Natural killer cell (primary cell): ENCODE data around the gene PTDSS2. TPM values are rescaled to one million over a fixed set of nuclear protein-coding genes. Genes with fewer than 3 reads are reported as not detected.
A peak's percentile ranks its signal among the peaks of the same experiment; 100 is the strongest.

ENCODE experiments used
- ATAC-seq, 3 donors: fragments of 150-1000 bp in 2 of 3; fragments of 200-7000 bp in 1 of 3; cut with Tn5 transposase; 1 replicate in 1 of 3; 2 replicates in 2 of 3; pipeline ENCODE4 v1.10.0; 2021; ENCODE audit warnings: mild to moderate bottlenecking in 2 of 3, moderate library complexity in 2 of 3
- DNase-seq, 2 donors: peaks; one replicate each; pipeline versions ENCODE4 v3.0.0 to v3.0.0-alpha.2; 2013 to 2021; ENCODE audit warnings: mixed read lengths in 1 of 2
- H3K27ac ChIP-seq: one replicate; pipeline ENCODE4 v1.5.1; 2013; ENCODE audit warnings: mild to moderate bottlenecking, low read length
- H3K27me3 ChIP-seq: one replicate; pipeline ENCODE4 v1.6.1; 2013; ENCODE audit warnings: low read length; ENCODE audit not compliant: control insufficient read depth, insufficient read depth
- H3K36me3 ChIP-seq: one replicate; pipeline ENCODE4 v1.6.1; 2013; ENCODE audit warnings: low read length; ENCODE audit not compliant: control insufficient read depth, insufficient read depth
- H3K4me1 ChIP-seq: one replicate; pipeline ENCODE4 v1.6.1; 2013; ENCODE audit warnings: low read length; ENCODE audit not compliant: control insufficient read depth, insufficient read depth
- H3K4me3 ChIP-seq: one replicate; pipeline ENCODE4 v1.5.1; 2013; ENCODE audit warnings: low read length
- H3K9me3 ChIP-seq: one replicate; pipeline ENCODE4 v1.6.1; 2013; ENCODE audit warnings: low read length; ENCODE audit not compliant: control insufficient read depth, insufficient read depth
- H3K27ac Mint-ChIP-seq, 2 donors: one replicate each; pipeline ENCODE4 v1.8.0; 2022; ENCODE audit warnings: mild to moderate bottlenecking in 2 of 2, mixed read lengths in 2 of 2, moderate library complexity in 1 of 2
- H3K27me3 Mint-ChIP-seq, 2 donors: one replicate each; pipeline ENCODE4 v1.8.0; 2022; ENCODE audit warnings: low read depth in 2 of 2, mixed read lengths in 2 of 2
- H3K36me3 Mint-ChIP-seq: one replicate; pipeline ENCODE4 v1.8.0; 2022; ENCODE audit warnings: mixed read lengths
- H3K4me1 Mint-ChIP-seq, 2 donors: one replicate each; pipeline ENCODE4 v1.8.0; 2022; ENCODE audit warnings: mixed read lengths in 2 of 2
- H3K4me3 Mint-ChIP-seq: one replicate; pipeline ENCODE4 v1.8.0; 2022; ENCODE audit warnings: mild to moderate bottlenecking, moderate library complexity, mixed read lengths
- H3K9me3 Mint-ChIP-seq, 2 donors: one replicate each; pipeline ENCODE4 v1.8.0; 2022; ENCODE audit warnings: mixed read lengths in 2 of 2
- WGBS: methylation state at CpG from one replicate; pipeline ENCODE4 v1.1.7; 2013; ENCODE audit warnings: missing lambda C conversion rate; ENCODE audit not compliant: insufficient coverage; 5-methylcytosine and 5-hydroxymethylcytosine counted together
- intact Hi-C: fragments of 100-400 bp; cut with micrococcal nuclease; formaldehyde crosslinking; loops from one replicate; pipeline ENCODE4 v1.14.2; 2022
- total RNA-seq, 4 donors: library from RNA; stranded (reverse); fragments of 120-200 nt in 1 of 4; gene quantifications; one replicate each; pipeline versions ENCODE4 v1.2.3 to v1.2.4, GENCODE V29; 2013 to 2022
- TF ChIP-seq, protein P1 (sequence below): fragments of 200-600 bp; IDR thresholded peaks from one replicate; pipeline ENCODE4 v1.8.0; 2022; ENCODE audit warnings: antibody characterized with exemption

The PTDSS2 gene
- total RNA-seq, 3 donors from 2014 or later (not counting 1 experiment from before 2014, with no cell fraction given): 21.5 to 25.1 (median 23.4) TPM

- H3K4me1 ChIP-seq: peaks cover 35% of the 10 kb centered on the region
- peaks cover 29 to 40% of the 10 kb centered on the region in 2 donors for H3K4me1 Mint-ChIP-seq
- ATAC-seq: no peak
- no peaks in the 10 kb centered on the region for H3K27me3 ChIP-seq
- H3K9me3 ChIP-seq: no peaks in the 10 kb centered on the region
- H3K27ac Mint-ChIP-seq: no peak overlapping the region
- H3K27me3 Mint-ChIP-seq: no peaks in the 10 kb centered on the region
- TF ChIP-seq, protein P1, sequence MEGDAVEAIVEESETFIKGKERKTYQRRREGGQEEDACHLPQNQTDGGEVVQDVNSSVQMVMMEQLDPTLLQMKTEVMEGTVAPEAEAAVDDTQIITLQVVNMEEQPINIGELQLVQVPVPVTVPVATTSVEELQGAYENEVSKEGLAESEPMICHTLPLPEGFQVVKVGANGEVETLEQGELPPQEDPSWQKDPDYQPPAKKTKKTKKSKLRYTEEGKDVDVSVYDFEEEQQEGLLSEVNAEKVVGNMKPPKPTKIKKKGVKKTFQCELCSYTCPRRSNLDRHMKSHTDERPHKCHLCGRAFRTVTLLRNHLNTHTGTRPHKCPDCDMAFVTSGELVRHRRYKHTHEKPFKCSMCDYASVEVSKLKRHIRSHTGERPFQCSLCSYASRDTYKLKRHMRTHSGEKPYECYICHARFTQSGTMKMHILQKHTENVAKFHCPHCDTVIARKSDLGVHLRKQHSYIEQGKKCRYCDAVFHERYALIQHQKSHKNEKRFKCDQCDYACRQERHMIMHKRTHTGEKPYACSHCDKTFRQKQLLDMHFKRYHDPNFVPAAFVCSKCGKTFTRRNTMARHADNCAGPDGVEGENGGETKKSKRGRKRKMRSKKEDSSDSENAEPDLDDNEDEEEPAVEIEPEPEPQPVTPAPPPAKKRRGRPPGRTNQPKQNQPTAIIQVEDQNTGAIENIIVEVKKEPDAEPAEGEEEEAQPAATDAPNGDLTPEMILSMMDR: no peak
- no peak overlapping the region for H3K27ac ChIP-seq
- no peaks in the 10 kb centered on the region for H3K9me3 Mint-ChIP-seq
- H3K36me3 ChIP-seq: peaks cover 11% of the 10 kb centered on the region
- H3K4me3 ChIP-seq: no peak overlapping the region
- WGBS: 89% methylated on average over 14 of the region's 14 CpGs
- DNase-seq: no peak
- H3K36me3 Mint-ChIP-seq: no peaks in the 10 kb centered on the region
- no peak overlapping the region for H3K4me3 Mint-ChIP-seq
- intact Hi-C loops: no loop called here
Observed at GRCh38 chr11:454801-455565, 4.9 kb downstream of the PTDSS2 start.

DNA sequence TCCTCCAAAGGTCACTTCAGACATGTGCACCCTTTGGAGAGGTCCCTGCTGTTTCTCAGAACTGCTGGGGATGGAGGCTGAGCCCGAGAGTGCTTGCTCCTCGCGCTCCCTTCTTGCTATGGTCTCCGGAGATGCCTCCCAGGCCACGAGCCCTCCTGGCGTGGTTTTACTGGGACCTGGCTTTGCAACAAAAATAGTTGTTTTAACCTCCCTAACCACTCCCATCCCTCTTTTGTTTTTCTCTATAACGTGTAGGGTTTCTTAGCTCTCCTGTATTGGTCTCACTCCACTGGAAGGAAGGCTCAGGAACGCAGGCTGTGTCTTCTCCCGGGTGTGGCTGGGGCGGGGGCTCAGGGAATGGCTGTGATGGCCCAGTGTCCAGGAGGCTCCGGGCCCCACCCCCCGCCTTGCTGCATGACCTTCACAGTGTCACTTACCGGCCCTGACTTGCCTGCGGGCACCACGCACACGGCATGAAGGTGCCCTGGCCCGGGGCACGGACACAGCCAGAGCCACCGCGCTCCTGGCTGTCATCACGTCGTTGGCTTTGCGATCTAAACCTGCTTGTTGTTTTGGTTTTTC is 5.6 kb downstream of the PTDSS2 start:
- no peak overlapping the region for H3K4me3 ChIP-seq
- TF ChIP-seq, protein P1: no peak
- H3K27me3 ChIP-seq: no peaks in the 10 kb centered on the region
- no peaks in the 10 kb centered on the region for H3K9me3 Mint-ChIP-seq
- WGBS: 93% methylated on average over 23 of the region's 23 CpGs
- peaks cover 29 to 39% of the 10 kb centered on the region in 2 donors for H3K4me1 Mint-ChIP-seq
- peaks cover 17% of the 10 kb centered on the region for H3K36me3 ChIP-seq
- H3K27ac Mint-ChIP-seq: no peak overlapping the region
- DNase-seq: no peak
- H3K36me3 Mint-ChIP-seq: no peaks in the 10 kb centered on the region
- no peak for ATAC-seq
- intact Hi-C loops: no loop called here
- peaks cover 35% of the 10 kb centered on the region for H3K4me1 ChIP-seq
- H3K27me3 Mint-ChIP-seq: no peaks in the 10 kb centered on the region
- H3K9me3 ChIP-seq: no peaks in the 10 kb centered on the region
- no peak overlapping the region for H3K4me3 Mint-ChIP-seq
- no peak overlapping the region for H3K27ac ChIP-seq

- H3K36me3 ChIP-seq: peaks cover 19% of the 10 kb centered on the region
- DNase-seq (peak in 1 of 2 donors; percentile 74), ATAC-seq (peak; percentile 56 to 87 (median 85))
- no peaks in the 10 kb centered on the region for H3K27me3 ChIP-seq
- TF ChIP-seq, protein P1: no peak
- Mint-ChIP-seq H3K27me3 (no peaks in the 10 kb centered on the region), H3K36me3 (no peaks in the 10 kb centered on the region), H3K9me3 (no peaks in the 10 kb centered on the region), H3K4me3 (peak overlapping the region; percentile 52), H3K27ac (peak overlapping the region; percentile 50 to 76), H3K4me1 (peaks cover 20 to 30% of the 10 kb centered on the region in 2 donors)
- H3K27ac ChIP-seq: peak overlapping the region; percentile 39
- no peaks in the 10 kb centered on the region for H3K9me3 ChIP-seq
- 8% methylated on average over 7 of the region's 7 CpGs for WGBS
- H3K4me1 ChIP-seq: peaks cover 27% of the 10 kb centered on the region
- intact Hi-C loops: no loop called here
- no peak overlapping the region for H3K4me3 ChIP-seq
Observed at GRCh38 chr11:456533-456932, 6.5 kb downstream of the PTDSS2 start.
